Coronary artery (tissue), 2 donors: ENCODE data around the gene AUTS2.

Experiments
- DNase-seq: peaks from one replicate; pipeline ENCODE4 v3.0.0-alpha.2; 2017; ENCODE audit warnings: low spot score
- H3K27ac ChIP-seq, 2 donors: fragments of 200-600 bp; sonication (generic); one replicate each; pipeline ENCODE4 v1.5.1; 2016 to 2019
- H3K4me3 ChIP-seq: fragments of 200-600 bp; sonication (generic); 2 replicates; pipeline ENCODE4 v1.5.1; 2016; ENCODE audit warnings: mild to moderate bottlenecking, moderate library complexity
- CTCF ChIP-seq: fragments of 200-600 bp; sonication (generic); IDR thresholded peaks from one replicate; pipeline ENCODE4 v1.5.1; 2019; ENCODE audit warnings: antibody characterized with exemption

The AUTS2 gene

GRCh38 chr7:70563960-70564359 is 965.7 kb downstream of the AUTS2 start:
- TF ChIP-seq CTCF = no peak
- no peak for DNase-seq
- no peak overlapping the region for H3K4me3 ChIP-seq
- H3K27ac ChIP-seq = no peak overlapping the region

GRCh38 chr7:70565721-70566370 is 967.6 kb downstream of the AUTS2 start:
- no peak for TF ChIP-seq CTCF
- no peak for DNase-seq
- no peak overlapping the region for H3K27ac ChIP-seq
- no peak overlapping the region for H3K4me3 ChIP-seq

- TF ChIP-seq CTCF = no peak
- Histone ChIP-seq H3K27ac (no peak overlapping the region), H3K4me3 (no peak overlapping the region)
- no peak for DNase-seq
Measured at GRCh38 chr7:70566671-70567070, 968.4 kb downstream of the AUTS2 start.

GRCh38 chr7:70568674-70569334 is 970.5 kb downstream of the AUTS2 start:
- no peak overlapping the region for H3K4me3 ChIP-seq
- no peak overlapping the region for H3K27ac ChIP-seq
- no peak for TF ChIP-seq CTCF
- DNase-seq = no peak

GRCh38 chr7:70569335-70569819 is 971.1 kb downstream of the AUTS2 start:
- no peak overlapping the region for H3K4me3 ChIP-seq
- no peak overlapping the region for H3K27ac ChIP-seq
- no peak for DNase-seq
- TF ChIP-seq CTCF = no peak

- DNase-seq = no peak
- no peak overlapping the region for H3K4me3 ChIP-seq
- no peak for TF ChIP-seq CTCF
- H3K27ac ChIP-seq = no peak overlapping the region
Measured at GRCh38 chr7:70570029-70570428, 971.8 kb downstream of the AUTS2 start.

- DNase-seq = no peak
- TF ChIP-seq CTCF = no peak
- H3K27ac ChIP-seq = no peak overlapping the region
- H3K4me3 ChIP-seq = no peak overlapping the region
Measured at GRCh38 chr7:70570961-70571360, 972.7 kb downstream of the AUTS2 start.
